Osteocyte (in vitro differentiated cells): ENCODE data around the gene JUP. TPM values are rescaled to one million over a fixed set of nuclear protein-coding genes. Genes with fewer than 3 reads are reported as not detected.

Experiments
- DNase-seq: peaks from one replicate; pipeline ENCODE4 v3.0.0; 2021; ENCODE audit warnings: mixed read lengths; ENCODE audit not compliant: unreplicated experiment; ENCODE audit errors: extremely low spot score
- H3K27ac Mint-ChIP-seq: one replicate; pipeline ENCODE4 v1.8.0; 2021; ENCODE audit warnings: mild to moderate bottlenecking, mixed read lengths; ENCODE audit not compliant: unreplicated experiment
- H3K27me3 Mint-ChIP-seq: one replicate; pipeline ENCODE4 v1.8.0; 2021; ENCODE audit warnings: mixed read lengths; ENCODE audit not compliant: unreplicated experiment
- H3K36me3 Mint-ChIP-seq: one replicate; pipeline ENCODE4 v1.8.0; 2021; ENCODE audit warnings: mixed read lengths; ENCODE audit not compliant: unreplicated experiment
- H3K4me1 Mint-ChIP-seq: one replicate; pipeline ENCODE4 v1.8.0; 2021; ENCODE audit warnings: mixed read lengths; ENCODE audit not compliant: unreplicated experiment
- H3K4me3 Mint-ChIP-seq: one replicate; pipeline ENCODE4 v1.8.0; 2021; ENCODE audit warnings: mild to moderate bottlenecking, moderate library complexity, mixed read lengths; ENCODE audit not compliant: unreplicated experiment
- H3K9me3 Mint-ChIP-seq: one replicate; pipeline ENCODE4 v1.8.0; 2021; ENCODE audit warnings: mixed read lengths; ENCODE audit not compliant: unreplicated experiment
- total RNA-seq: library from RNA; stranded (reverse); gene quantifications from 2 replicates; pipeline ENCODE4 v1.2.1, GENCODE V29; 2021
- TF ChIP-seq, protein P1 (sequence below): fragments of 200-600 bp; sonication (generic); IDR thresholded peaks from 2 replicates; pipeline ENCODE4 v1.5.0; 2021; ENCODE audit warnings: antibody characterized with exemption, mild to moderate bottlenecking, moderate library complexity

Gene JUP
- total RNA-seq, 1 donor from 2014 or later, result 92.6 TPM

DNA sequence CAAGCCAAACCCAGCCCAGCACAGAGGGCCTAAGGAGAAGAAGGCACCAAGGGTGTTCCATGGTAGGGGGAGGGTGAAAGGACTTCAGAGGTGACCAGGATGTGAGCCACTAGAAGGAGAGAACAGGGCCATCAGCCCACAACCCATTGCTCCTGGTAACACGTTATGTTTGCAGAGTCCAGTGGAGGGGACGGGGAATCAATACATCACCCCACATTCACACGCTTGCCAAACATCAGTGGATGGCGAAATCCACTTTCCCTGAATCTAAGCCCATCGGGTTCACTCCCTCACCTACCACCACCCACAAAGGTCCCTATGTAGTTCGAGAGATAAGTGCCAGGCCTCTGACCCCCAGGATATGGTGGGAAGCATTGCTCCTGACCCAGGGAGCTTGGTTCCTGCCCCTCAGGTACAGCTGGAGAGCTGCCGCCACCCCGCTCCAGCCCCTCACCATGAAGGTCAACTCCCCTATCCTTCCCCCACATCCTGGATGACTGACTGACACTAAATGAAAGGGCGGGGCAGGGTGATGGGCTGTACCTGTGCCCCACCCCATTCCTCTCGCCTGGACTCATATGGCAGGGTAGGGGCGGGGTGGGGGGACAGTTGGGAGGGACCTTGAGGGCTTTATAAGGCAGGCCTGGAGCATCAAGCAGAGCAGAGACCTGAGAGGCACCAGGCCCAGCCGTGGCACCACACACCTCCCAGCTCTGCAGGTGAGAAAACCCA lies 74.7 kb downstream of the JUP start, which contains the start of gene GAST:
Gene GAST, plus strand, starts transcription at position 663 of the 732 bp plus-strand sequence. CDS start 3,106 bp downstream, outside the sequence.
- no peak within 1 kb of the TSS for H3K27ac Mint-ChIP-seq
- TF ChIP-seq, protein P1, sequence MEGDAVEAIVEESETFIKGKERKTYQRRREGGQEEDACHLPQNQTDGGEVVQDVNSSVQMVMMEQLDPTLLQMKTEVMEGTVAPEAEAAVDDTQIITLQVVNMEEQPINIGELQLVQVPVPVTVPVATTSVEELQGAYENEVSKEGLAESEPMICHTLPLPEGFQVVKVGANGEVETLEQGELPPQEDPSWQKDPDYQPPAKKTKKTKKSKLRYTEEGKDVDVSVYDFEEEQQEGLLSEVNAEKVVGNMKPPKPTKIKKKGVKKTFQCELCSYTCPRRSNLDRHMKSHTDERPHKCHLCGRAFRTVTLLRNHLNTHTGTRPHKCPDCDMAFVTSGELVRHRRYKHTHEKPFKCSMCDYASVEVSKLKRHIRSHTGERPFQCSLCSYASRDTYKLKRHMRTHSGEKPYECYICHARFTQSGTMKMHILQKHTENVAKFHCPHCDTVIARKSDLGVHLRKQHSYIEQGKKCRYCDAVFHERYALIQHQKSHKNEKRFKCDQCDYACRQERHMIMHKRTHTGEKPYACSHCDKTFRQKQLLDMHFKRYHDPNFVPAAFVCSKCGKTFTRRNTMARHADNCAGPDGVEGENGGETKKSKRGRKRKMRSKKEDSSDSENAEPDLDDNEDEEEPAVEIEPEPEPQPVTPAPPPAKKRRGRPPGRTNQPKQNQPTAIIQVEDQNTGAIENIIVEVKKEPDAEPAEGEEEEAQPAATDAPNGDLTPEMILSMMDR, result no peak
- DNase-seq, result no peak
- H3K36me3 Mint-ChIP-seq, result no peaks in the 10 kb centered on the region
- no peak within 1 kb of the TSS for H3K4me3 Mint-ChIP-seq
- H3K9me3 Mint-ChIP-seq, result peaks cover 6% of the 10 kb centered on the region
- no peaks in the 10 kb centered on the region for H3K4me1 Mint-ChIP-seq
- H3K27me3 Mint-ChIP-seq, result peaks cover 4% of the 10 kb centered on the region

DNA sequence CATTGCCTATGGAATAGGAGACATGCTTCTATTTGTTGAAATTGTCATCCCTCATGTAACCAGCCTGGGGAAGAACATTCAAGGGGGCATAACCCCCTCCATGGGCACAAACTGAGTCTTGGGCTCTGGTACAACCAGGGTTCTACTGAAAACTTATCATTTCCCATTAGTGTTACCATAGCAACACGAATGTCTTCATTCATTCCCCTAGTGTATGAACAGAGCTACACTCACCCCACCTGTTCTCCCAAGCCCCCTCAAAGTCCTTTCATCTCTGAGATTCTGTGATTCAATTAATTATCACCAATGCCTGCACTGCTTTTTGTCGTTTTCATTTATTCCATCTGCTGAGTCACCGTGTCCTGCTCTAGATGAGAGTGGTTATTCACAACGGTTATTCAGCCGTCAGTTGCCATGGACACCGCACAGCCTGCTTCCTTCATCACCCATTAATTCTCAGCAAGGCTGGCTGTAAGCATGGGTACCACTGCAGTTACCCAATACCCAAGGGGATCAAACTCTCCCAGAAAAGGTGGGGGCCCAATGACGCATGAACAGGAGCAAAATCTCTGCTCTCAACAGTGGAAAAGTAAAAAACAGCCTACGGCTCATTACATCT lies 75.9 kb downstream of the JUP start:
- H3K9me3 Mint-ChIP-seq, result peaks cover 6% of the 10 kb centered on the region
- H3K27me3 Mint-ChIP-seq, result no peaks in the 10 kb centered on the region
- TF ChIP-seq, protein P1, result no peak

DNA sequence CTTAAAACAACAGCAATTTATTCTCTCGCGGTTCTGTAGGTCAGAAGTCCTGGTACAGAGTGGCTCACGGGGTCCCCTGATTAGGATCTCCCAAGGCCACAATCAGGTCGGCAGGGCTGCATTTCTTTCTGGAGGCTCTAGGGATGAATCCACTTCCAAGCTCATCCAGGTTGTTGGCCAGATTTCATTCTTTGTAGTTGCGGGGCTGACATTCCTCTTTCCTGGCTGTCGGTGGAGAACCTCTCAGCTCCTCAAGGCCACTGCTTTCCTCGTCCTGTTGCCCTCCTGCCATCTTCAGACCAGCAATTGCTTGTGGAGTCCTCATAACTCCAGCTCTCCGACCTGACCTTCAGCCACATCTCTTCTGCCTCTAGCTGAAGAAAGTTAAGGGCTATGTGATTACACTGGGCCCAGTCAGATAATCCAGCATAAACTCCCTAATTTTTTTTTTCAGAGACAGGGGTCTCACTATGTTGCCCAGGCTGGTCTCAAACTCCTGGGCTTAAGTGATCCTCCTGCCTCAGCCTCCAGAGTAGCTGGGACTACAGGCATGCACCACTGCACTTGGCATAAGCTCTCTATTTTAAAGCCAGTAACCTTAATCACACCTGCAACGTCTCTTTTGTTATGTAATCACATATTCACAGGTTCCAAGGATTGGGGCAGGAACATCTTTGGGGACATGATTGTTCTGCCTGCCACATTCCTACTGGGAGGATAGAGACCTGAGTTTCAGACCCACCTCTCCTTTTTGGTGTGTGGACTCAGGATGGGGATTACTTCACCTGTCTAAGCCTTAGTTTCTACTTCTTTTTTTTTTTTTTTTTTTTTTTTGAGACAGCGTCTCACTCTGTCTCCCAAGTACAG lies 78.5 kb downstream of the JUP start:
- Mint-ChIP-seq H3K9me3 (peaks cover 6% of the 10 kb centered on the region), H3K4me3 (no peak overlapping the region), H3K27me3 (no peaks in the 10 kb centered on the region), H3K27ac (no peak overlapping the region), H3K4me1 (peaks cover 8% of the 10 kb centered on the region), H3K36me3 (no peaks in the 10 kb centered on the region)
- TF ChIP-seq, protein P1, result no peak
- no peak for DNase-seq

More for the DNA sequence above, 75.9 kb downstream of the JUP start:
- Mint-ChIP-seq H3K27ac (no peak overlapping the region), H3K36me3 (no peaks in the 10 kb centered on the region), H3K4me3 (no peak overlapping the region), H3K4me1 (peaks cover 1% of the 10 kb centered on the region)
- no peak for DNase-seq

DNA sequence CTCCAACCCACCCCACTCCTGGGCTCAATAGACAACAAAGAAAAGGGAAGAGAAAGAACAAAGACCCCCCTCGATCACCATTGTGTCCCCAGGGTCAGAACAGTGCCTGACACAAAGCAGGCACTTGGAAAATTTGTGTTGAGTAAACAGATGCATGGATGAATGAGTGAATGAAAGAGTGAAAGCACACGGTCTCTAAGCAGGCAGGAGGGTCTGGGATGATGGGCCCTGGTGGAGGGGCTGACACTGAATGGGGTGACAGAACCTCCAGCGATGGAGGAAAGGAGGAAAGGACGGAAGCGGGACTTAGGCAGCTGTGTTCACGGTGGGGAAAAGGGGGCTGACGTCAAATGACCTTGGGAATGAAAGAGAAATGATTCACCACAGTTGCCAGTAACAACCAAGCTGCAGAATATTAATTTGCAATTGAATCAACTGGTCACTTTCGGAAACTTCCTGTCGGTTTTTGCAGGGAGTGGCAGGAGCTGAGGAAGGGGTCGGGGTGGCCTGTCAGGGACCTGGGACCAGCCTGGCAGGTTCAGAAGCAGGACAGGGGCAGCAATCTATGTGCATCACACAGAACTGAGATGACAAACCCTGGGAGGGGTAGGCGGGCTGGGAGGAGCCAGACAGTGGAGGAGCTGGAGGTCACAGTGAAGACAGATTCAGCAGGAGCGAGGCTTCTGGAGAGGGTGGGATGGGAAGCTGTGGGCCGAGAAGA lies 81.1 kb downstream of the JUP start:
- Mint-ChIP-seq H3K36me3 (no peaks in the 10 kb centered on the region), H3K27ac (no peak overlapping the region), H3K27me3 (peaks cover 3% of the 10 kb centered on the region), H3K4me1 (peaks cover 8% of the 10 kb centered on the region), H3K4me3 (no peak overlapping the region), H3K9me3 (peaks cover 6% of the 10 kb centered on the region)
- no peak for DNase-seq
- TF ChIP-seq, protein P1, result no peak

Other genes starting within 250 kb of the JUP start
- 0.30 TPM in 1 of 2 replicates, not detected in the other for gene KRT9, start 214.7 kb downstream of the JUP start, total RNA-seq
- not detected in 2 replicates for gene KRT14, start 199.8 kb downstream of the JUP start, total RNA-seq
- 1.3 and 1.4 TPM in 2 replicates for gene KRT16, start 173.9 kb downstream of the JUP start, total RNA-seq
- gene KRT17, start 162.1 kb downstream of the JUP start, total RNA-seq, result 40.5 and 43.2 TPM in 2 replicates
- gene EIF1, start 97.8 kb downstream of the JUP start, total RNA-seq, result 1,019 and 1,057 TPM in 2 replicates
- not detected in 2 replicates for gene GAST, start 74.4 kb downstream of the JUP start, total RNA-seq
- 0.11 and 0.24 TPM in 2 replicates for gene HAP1, start 52.1 kb downstream of the JUP start, total RNA-seq
- 67.8 and 72.8 TPM in 2 replicates for gene P3H4, start 25.2 kb upstream of the JUP start, total RNA-seq
- 408 and 426 TPM in 2 replicates for gene FKBP10, start 26.3 kb upstream of the JUP start, total RNA-seq
- 58.9 and 63.6 TPM in 2 replicates for gene NT5C3B, start 49.5 kb upstream of the JUP start, total RNA-seq
- not detected in 2 replicates for gene KLHL10, start 51.1 kb upstream of the JUP start, total RNA-seq
- gene KLHL11, start 78.7 kb upstream of the JUP start, total RNA-seq, result 16.0 and 18.4 TPM in 2 replicates
- 141 and 143 TPM in 2 replicates for gene ACLY, start 132.2 kb upstream of the JUP start, total RNA-seq
- 1.9 and 2.5 TPM in 2 replicates for gene ODAD4, start 143.9 kb upstream of the JUP start, total RNA-seq
- 108 and 119 TPM in 2 replicates for gene CNP, start 180.1 kb upstream of the JUP start, total RNA-seq
- 73.9 and 92.8 TPM in 2 replicates for gene DNAJC7, start 230.7 kb upstream of the JUP start, total RNA-seq
- 48.9 and 51.3 TPM in 2 replicates for gene NKIRAS2, start 233.4 kb upstream of the JUP start, total RNA-seq